HG03575 (cell line): Measurements from ENCODE around the gene MAFF.
"Not testable (repeated sequence)": the region's sequence is repeated elsewhere in the genome, so short reads cannot be mapped to it uniquely, and the experiment has no call there.

Experiments used
- ATAC-seq: cut with Tn5 transposase; IDR thresholded peaks from one replicate; pipeline ENCODE4 v1.9.1; 2021; ENCODE audit not compliant: unreplicated experiment, insufficient number of reproducible peaks, low FRiP score; ENCODE audit errors: extremely low read depth

MAFF gene

DNA sequence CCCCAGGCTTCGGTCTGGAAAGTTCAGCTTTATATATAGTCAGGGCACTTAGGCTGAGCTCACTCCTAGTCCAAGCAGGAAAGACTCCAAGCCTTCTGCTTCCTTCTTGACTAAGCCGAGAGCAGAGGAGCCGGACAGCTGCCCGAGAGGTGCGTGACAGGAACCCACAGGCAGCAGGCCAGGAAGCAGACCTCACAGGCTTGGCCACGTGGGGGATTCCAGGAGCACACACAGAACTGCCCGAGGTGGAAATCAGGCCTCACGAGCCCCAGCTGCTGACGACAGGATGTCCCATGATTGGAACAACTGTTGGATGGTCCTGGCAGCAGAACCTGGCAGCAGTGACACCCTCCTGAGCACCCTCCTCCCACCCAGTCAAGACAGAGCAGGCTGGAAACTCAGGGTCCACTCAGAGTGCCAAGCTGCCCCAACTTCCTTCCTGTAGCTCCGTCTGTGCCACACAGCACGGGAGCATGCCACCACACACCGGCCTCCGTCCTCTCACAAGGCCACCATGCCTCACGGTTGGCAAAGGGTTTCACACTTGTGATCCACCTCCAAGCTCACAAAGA lies 25.5 kb upstream of the MAFF start:
- ATAC-seq: no peak

DNA sequence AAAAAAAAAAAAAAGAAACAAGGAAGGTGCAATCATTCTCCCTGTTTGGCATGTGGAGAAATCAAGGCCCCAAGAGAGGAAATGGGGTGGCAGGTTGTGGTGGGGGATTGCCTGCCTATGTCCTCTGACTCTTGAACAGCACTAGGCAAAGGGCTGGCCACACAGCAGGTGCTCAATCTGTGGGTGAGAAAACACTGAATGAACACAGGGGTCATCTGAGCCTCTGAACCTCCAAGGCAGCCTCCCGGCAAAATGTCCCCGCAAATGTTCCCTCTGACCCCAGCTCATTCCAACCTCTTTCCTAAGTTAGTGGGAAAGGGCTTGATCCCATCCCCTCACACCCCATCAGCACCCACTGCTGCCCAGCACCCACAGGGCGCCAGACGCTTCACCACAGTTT lies 24.8 kb upstream of the MAFF start:
- ATAC-seq: no peak

- ATAC-seq: not testable (repeated sequence)
These were observed 24.2 kb upstream of the MAFF start for GRCh38 chr22:38177571-38177925.

- ATAC-seq: no peak
These were observed 23.7 kb upstream of the MAFF start for GRCh38 chr22:38177926-38178604.

DNA sequence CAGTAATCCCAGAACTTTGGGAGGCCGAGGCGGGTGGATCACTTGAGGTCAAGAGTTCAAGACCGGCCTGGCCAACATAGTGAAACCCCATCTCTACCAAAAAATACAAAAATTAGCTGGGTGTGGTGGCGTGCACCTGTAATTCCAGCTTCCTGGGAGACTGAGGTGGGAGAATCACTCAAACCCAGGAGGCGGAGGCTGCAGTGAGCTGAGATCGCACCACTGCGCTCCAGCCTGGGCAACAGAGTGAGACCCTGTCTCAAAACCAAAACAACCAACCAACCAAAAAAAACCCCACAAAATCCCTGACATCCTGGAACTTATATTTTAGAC lies 23.2 kb upstream of the MAFF start:
- not testable (repeated sequence) for ATAC-seq

GRCh38 chr22:38180841-38181452 lies 20.8 kb upstream of the MAFF start:
- no peak for ATAC-seq

GRCh38 chr22:38181453-38182200 lies 20.2 kb upstream of the MAFF start, which contains the start of gene PLA2G6:
Gene PLA2G6 (minus strand): TSS chr22:38181830. CDS start chr22:38169426, 12,404 bp downstream.
- peak; percentile 51 for ATAC-seq

DNA sequence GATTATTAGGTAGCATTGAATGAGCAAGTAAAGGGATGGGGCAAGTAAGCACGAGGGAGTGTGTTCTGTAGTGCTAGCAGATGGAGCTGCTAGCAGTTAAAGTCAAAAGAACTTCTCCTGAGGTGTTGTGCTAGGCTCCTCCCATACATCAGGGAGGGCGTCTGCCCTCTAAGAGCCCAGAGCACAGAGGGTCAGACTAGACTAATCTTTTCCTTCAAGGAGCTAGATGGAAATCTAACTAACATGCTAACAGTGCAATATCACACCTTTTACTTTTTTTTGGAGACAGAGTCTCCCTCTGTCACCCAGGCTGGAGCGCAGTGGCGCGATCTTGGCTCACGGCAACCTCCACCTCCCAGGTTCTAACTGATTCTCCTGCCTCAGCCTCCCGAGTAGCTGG lies 17.0 kb upstream of the MAFF start:
- no peak for ATAC-seq

DNA sequence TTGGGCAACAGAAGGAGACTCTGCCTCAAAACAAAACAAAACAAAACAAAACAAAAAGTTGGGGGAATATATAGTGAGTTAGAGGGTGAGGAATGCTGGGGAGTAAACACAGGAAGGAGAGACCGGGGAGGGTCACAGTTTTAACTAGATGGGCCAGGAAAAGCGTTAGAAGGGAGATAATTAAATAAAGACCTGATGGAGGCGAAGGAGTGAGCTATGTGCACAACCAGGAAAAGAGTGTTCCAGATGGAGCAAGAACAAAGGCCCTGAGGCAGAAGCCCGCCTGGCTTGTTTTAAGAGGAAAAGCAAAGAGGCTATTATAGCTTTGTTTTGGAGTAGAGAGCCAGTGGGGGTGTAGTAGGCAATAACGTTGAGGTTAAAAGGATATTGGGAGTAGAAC lies 15.4 kb upstream of the MAFF start:
- no peak for ATAC-seq

DNA sequence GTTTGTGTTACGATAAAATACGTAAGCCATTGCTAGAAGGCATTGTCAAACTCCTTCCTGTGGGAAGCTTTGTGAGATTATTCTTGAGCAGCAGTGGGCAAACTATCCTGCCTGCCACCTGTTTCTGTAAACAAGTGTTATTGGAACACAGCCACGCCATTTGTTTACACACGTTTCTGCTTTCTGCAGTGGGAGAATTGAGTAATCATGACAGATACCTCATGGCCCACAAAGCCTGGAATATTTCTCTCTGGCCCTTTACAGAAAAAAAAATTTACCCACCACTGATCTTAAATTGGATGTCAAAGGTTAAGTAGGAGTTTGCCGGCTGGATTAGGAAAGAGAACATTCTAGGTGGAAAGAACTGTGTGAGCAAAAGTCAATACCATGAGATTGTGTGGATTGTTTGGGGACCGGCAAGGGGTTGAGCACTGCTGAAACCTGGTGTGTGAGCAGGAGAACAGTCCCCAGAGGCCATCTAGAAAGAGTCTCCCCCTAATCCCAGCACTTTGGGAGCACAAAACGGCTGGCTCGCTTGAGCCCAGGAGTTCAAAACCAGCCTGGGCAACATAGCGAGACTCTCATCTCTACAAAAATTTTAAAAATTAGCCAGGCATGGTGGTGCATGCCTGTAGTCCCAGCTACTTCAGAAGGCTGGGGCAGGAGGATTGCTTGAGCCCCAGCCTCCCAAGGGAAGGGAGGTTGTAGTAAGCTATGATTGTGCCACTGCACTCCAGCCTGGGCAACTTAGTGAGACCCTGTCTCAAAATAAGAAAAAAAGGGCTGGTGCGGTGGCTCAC lies 14.2 kb upstream of the MAFF start:
- ATAC-seq: no peak

DNA sequence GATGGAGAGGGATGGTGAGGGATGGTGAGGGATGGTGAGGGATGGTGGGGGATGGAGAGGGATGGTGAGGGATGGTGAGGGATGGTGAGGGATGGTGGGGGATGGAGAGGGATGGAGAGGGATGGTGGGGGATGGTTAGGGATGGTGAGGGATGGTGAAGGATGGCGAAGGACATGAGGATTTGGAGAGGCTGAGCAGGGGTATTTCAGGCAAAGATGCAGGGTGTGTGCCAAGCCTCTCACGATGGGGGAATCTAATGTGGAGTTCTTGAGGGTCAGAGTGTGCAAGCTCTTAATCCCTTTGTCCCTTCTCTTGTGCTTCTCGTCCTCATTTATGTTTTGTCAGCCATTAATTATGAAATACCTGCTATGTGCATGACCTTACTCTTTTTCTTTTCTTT lies 12.7 kb upstream of the MAFF start:
- no peak for ATAC-seq

DNA sequence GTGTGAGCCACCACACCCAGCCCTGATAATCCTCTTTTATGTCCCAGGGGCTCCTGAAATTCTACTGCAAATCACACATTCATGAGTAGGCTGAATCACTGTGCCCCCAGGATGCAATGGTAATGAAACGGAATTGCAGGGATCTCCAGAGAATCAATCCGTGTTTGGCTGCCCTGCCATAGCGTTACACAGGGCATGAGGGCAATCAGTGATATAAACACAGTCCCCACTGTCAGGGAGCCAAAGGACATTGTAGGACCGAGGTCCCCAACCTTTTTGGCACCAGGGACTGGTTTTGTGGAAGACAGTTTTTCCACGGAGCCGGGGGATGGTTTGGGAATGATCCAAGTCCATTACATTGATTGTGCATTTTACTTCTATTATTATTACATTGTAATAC lies 11.2 kb upstream of the MAFF start:
- ATAC-seq: no peak

- ATAC-seq: no peak
These were observed 10.7 kb upstream of the MAFF start for GRCh38 chr22:38191055-38191454.

DNA sequence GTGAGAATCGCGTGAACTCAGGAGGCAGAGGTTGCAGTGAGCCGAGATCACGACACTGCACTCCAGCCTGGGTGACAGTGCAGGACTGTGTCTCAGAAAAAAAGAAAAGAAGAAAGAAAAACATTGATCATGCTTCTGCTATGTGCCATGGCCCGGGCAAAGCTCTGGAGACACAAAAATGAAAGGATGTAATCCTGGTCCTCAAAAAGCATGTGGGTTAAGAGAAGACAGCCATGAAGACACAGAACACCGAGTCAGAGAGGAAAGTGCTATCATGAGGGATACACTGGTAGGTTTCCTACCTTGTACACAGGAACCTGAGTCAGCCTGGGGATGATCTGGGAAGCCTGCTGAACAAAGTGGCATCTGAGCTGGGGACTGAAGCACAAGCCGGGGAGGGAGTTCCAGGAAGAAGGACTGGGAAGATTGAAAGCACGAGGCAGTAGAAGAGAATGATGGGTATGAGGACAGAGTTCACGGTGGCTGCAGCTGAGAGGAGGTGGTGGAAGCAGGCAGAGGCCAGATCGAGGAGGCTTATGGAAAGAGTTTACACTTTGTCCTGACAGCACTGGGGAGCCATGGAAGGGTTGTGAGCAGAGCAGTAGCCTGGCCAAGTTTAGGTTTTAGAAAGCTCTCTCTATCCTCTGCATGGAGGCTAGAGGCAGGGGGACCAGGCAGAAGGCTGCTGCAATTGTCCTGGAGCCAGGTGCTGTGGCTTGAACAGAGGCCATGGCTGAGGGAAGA lies 9.9 kb upstream of the MAFF start:
- no peak for ATAC-seq

- ATAC-seq: no peak
These were observed 9.3 kb upstream of the MAFF start for GRCh38 chr22:38192475-38192863.

GRCh38 chr22:38193580-38193979 lies 8.2 kb upstream of the MAFF start:
- ATAC-seq: no peak

GRCh38 chr22:38196791-38197419 lies 4.9 kb upstream of the MAFF start:
- no peak for ATAC-seq

DNA sequence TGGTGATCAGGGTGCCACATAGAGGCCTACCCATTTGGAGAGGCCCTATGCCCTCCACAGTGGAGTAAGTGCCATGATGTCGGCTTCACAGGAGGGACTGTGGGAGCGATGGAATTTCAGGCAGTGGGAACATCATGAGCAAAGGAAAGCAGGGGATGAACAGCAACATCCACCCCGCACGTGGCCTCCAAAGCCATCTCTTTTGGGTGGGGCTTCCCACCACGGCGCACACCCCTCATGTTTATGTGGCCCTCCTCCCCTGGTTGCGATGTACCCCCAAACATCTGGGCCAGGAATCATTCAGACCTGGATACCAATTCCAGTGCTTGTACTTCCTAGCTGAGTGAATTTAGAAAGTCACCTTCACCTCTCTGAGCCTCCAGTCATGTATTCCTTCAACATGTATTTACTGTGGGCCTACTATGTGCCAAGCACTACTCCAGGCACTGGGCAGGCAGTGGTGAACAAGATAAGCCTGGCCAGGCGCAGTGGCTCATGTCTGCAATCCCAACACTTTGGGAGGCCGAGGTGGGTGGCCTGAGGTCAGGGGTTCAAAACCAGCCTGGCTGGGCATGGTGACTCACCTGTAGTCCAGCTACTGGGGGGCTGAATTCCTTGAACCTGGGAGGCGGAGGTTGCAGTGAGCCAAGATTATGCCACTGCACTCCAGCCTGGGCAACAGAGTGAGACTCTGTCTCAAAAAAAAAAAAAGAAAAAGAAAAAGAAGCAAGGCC lies 1.8 kb upstream of the MAFF start:
- no peak for ATAC-seq
